ENCODE data around the gene XIST. TPM values are rescaled to one million over a fixed set of nuclear protein-coding genes. Genes with fewer than 3 reads are reported as not detected.

XIST gene
- total RNA-seq, 1 donor: 88.5 TPM

- peak; percentile 22 for TF ChIP-seq CTCF (IDR thresholded peaks at IDR 0.05; ENCODE audit: insufficient read depth, low read depth, low read length)
- H3K4me3 ChIP-seq (ENCODE audit: low read depth, low read length): peak overlapping the region; percentile 48
- peak; percentile 24 for DNase-seq (ENCODE audit: low read depth)
These were observed 2.1 kb downstream of the XIST start for GRCh38 chrX:73850124-73851013.

GRCh38 chrX:73849073-73849472 is 3.4 kb downstream of the XIST start:
- no peak for TF ChIP-seq CTCF (IDR thresholded peaks at IDR 0.05; ENCODE audit: insufficient read depth, low read depth, low read length)
- H3K4me3 ChIP-seq (ENCODE audit: low read depth, low read length): peak overlapping the region; percentile 41

GRCh38 chrX:73847991-73848390 is 4.5 kb downstream of the XIST start:
- TF ChIP-seq CTCF (IDR thresholded peaks at IDR 0.05; ENCODE audit: insufficient read depth, low read depth, low read length): peak; percentile 6
- no peak overlapping the region for H3K4me3 ChIP-seq (ENCODE audit: low read depth, low read length)
- no peak for DNase-seq (ENCODE audit: low read depth)

More at GRCh38 chrX:73849073-73849472, 3.4 kb downstream of the XIST start:
- DNase-seq (ENCODE audit: low read depth): no peak

GRCh38 chrX:73847100-73847499 is 5.4 kb downstream of the XIST start:
- TF ChIP-seq CTCF (IDR thresholded peaks at IDR 0.05; ENCODE audit: insufficient read depth, low read depth, low read length): no peak
- H3K4me3 ChIP-seq (ENCODE audit: low read depth, low read length): no peak overlapping the region
- DNase-seq (ENCODE audit: low read depth): no peak

GRCh38 chrX:73842541-73843234 is 9.8 kb downstream of the XIST start:
- no peak overlapping the region for H3K4me3 ChIP-seq (ENCODE audit: low read depth, low read length)
- TF ChIP-seq CTCF (IDR thresholded peaks at IDR 0.05; ENCODE audit: insufficient read depth, low read depth, low read length): no peak
- no peak for DNase-seq (ENCODE audit: low read depth)

GRCh38 chrX:73841337-73841736 is 11.2 kb downstream of the XIST start:
- no peak overlapping the region for H3K4me3 ChIP-seq (ENCODE audit: low read depth, low read length)
- TF ChIP-seq CTCF (IDR thresholded peaks at IDR 0.05; ENCODE audit: insufficient read depth, low read depth, low read length): no peak
- DNase-seq (ENCODE audit: low read depth): no peak
